DND-41 (cell line): ENCODE measurements around the gene FAM50B.

ENCODE experiments used
- ATAC-seq: fragments of 200-7000 bp; cut with Tn5 transposase; 3 replicates; pipeline ENCODE4 v1.9.1; 2021; ENCODE audit warnings: low read depth; ENCODE audit not compliant: insufficient read depth
- DNase-seq: peaks from one replicate; pipeline ENCODE4 v3.0.0-alpha.2; 2020
- H2AFZ ChIP-seq: 2 replicates; pipeline ENCODE4 v1.6.0; 2012; ENCODE audit warnings: low read depth, low read length
- H3K27ac ChIP-seq: 2 replicates; pipeline ENCODE4 v1.5.1; 2012; ENCODE audit warnings: low read length, inconsistent platforms
- H3K27me3 ChIP-seq: fragments of 200-600 bp; sonication (generic); 2 replicates; pipeline ENCODE4 v1.6.0; 2012; ENCODE audit warnings: low read length, mild to moderate bottlenecking, inconsistent platforms; ENCODE audit not compliant: insufficient read depth, poor library complexity
- H3K36me3 ChIP-seq: 2 replicates; pipeline ENCODE4 v1.5.1; 2012; ENCODE audit warnings: low read length, inconsistent platforms; ENCODE audit not compliant: insufficient read depth
- H3K4me1 ChIP-seq: 2 replicates; pipeline ENCODE4 v1.5.1; 2012; ENCODE audit warnings: mild to moderate bottlenecking, low read length; ENCODE audit not compliant: insufficient read depth
- H3K4me2 ChIP-seq: 2 replicates; pipeline ENCODE4 v1.6.0; 2012; ENCODE audit warnings: mild to moderate bottlenecking, moderate library complexity, low read length, inconsistent platforms; ENCODE audit not compliant: insufficient read depth
- H3K4me3 ChIP-seq, 2 experiments: fragments of 200-600 bp in 1 of 2; shearing (Covaris generic) in 1 of 2; 2 replicates each; pipeline ENCODE4 v1.5.1; 2012 to 2016; ENCODE audit warnings: inconsistent platforms in 2 of 2, low read length in 2 of 2, mild to moderate bottlenecking in 2 of 2, low read depth in 1 of 2, moderate library complexity in 1 of 2
- H3K79me2 ChIP-seq: 2 replicates; pipeline ENCODE4 v1.6.0; 2012; ENCODE audit warnings: low read length, inconsistent platforms; ENCODE audit not compliant: insufficient read depth
- H3K9ac ChIP-seq: 2 replicates; pipeline ENCODE4 v1.6.0; 2012; ENCODE audit warnings: low read depth, mild to moderate bottlenecking, inconsistent platforms, low read length, moderate library complexity
- H3K9me3 ChIP-seq: 2 replicates; pipeline ENCODE4 v1.5.1; 2012; ENCODE audit warnings: low read length, moderate library complexity, mild to moderate bottlenecking, inconsistent platforms; ENCODE audit not compliant: insufficient read depth, severe bottlenecking
- H4K20me1 ChIP-seq: 2 replicates; pipeline ENCODE4 v1.6.0; 2012; ENCODE audit warnings: low read length; ENCODE audit not compliant: insufficient read depth
- CTCF ChIP-seq: IDR thresholded peaks from 2 replicates; pipeline ENCODE4 v1.5.1; 2012; ENCODE audit warnings: borderline replicate concordance, low read length, moderate library complexity, mild to moderate bottlenecking; ENCODE audit not compliant: poor library complexity, severe bottlenecking; ENCODE audit errors: extremely low read depth
- EZH2 ChIP-seq: IDR thresholded peaks from 3 replicates; pipeline ENCODE4 v1.6.1; 2012; ENCODE audit warnings: borderline replicate concordance, low read depth, mild to moderate bottlenecking, moderate library complexity, low read length, inconsistent platforms; ENCODE audit not compliant: severe bottlenecking

The FAM50B gene

GRCh38 chr6:3848380-3848779 lies 793 bp upstream of the FAM50B start:
- ATAC-seq = no peak
- H3K36me3 ChIP-seq = no peaks in the 10 kb centered on the region
- no peak overlapping the region for H2AFZ ChIP-seq
- no peak for DNase-seq
- H3K79me2 ChIP-seq = no peaks in the 10 kb centered on the region
- no peak overlapping the region for H3K27ac ChIP-seq
- TF ChIP-seq CTCF (no peak), EZH2 (no peak)
- no peaks in the 10 kb centered on the region for H3K4me1 ChIP-seq
- H3K4me2 ChIP-seq = no peak overlapping the region
- H3K9me3 ChIP-seq = no peaks in the 10 kb centered on the region
- no peak overlapping the region for H3K9ac ChIP-seq
- H3K4me3 ChIP-seq = no peak overlapping the region
- H3K27me3 ChIP-seq = peaks cover 6% of the 10 kb centered on the region
- H4K20me1 ChIP-seq = no peaks in the 10 kb centered on the region

GRCh38 chr6:3849681-3850450 lies 693 bp downstream of the FAM50B start:
- Histone ChIP-seq H3K9me3 (no peaks in the 10 kb centered on the region), H3K4me2 (no peak overlapping the region), H3K79me2 (no peaks in the 10 kb centered on the region), H3K27me3 (peaks cover 4% of the 10 kb centered on the region), H4K20me1 (no peaks in the 10 kb centered on the region), H3K4me1 (no peaks in the 10 kb centered on the region), H2AFZ (no peak overlapping the region), H3K27ac (no peak overlapping the region), H3K9ac (no peak overlapping the region), H3K4me3 (no peak overlapping the region), H3K36me3 (no peaks in the 10 kb centered on the region)
- ATAC-seq = no peak
- TF ChIP-seq EZH2 = no peak
- no peak for TF ChIP-seq CTCF
- no peak for DNase-seq

- Histone ChIP-seq H3K4me3 (no peak overlapping the region), H3K79me2 (no peaks in the 10 kb centered on the region), H3K4me1 (no peaks in the 10 kb centered on the region), H3K9me3 (no peaks in the 10 kb centered on the region), H3K9ac (no peak overlapping the region), H4K20me1 (no peaks in the 10 kb centered on the region), H3K27me3 (no peaks in the 10 kb centered on the region), H2AFZ (no peak overlapping the region), H3K4me2 (no peak overlapping the region), H3K27ac (no peak overlapping the region), H3K36me3 (no peaks in the 10 kb centered on the region)
- no peak for DNase-seq
- TF ChIP-seq CTCF (no peak), EZH2 (no peak)
- no peak for ATAC-seq
These were observed 1.5 kb downstream of the FAM50B start for GRCh38 chr6:3850451-3851203.
